Nucleus accumbens (tissue), 56 donors: ENCODE results near the gene GDF9.
A peak's percentile ranks its signal among the peaks of the same experiment; 100 is the strongest.
"Not testable (repeated sequence)": the region's sequence is repeated elsewhere in the genome, so short reads cannot be mapped to it uniquely, and the experiment has no call there.

Experiments used
- DNase-seq, 56 donors: peaks; one replicate each; lab custom pipeline; 2025; lab: John Stamatoyannopoulos, UW

GDF9 gene

DNA sequence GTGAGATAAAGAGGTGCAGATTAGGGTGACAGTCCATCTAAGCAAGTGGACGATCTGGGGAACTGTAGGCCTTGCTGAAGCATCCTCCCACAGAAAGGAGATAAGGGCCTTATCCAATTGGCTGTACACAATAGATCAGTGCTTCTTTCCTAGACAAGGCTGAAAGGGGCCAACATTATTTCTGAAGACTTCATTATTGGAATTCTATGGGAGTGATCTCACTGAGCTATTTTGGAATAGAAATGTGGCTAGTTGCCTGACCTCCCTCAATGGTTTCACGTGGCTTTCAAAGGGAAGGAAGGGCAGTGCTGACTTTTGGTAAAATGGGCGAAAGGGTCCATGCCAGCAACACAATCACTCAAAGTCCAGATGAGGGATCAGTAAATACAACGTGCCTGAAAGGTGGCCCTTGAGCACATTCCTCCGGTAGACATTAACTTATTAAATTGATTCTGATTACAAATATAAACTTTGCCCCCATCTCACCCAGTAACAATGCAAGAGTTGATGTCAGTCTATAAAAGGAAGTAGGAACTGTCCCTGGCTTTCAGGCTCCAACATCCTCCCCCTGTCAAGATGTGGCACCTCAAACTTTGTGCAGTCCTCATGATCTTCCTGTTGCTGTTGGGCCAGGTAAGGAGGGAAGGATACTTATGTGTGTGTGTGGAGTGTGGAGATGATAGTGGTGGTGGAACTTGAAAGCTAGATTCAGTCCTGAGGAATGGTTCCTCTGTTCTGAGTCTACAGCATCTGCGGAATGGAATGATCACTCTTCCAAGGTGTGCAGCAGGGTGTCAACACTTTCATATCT is 7.1 kb upstream of the GDF9 start, which contains the start of gene LEAP2:
Gene LEAP2 (plus strand): TSS at position 550 of the 811 bp plus-strand sequence. CDS start 27 bp downstream, at position 577.
- no peak for DNase-seq

DNA sequence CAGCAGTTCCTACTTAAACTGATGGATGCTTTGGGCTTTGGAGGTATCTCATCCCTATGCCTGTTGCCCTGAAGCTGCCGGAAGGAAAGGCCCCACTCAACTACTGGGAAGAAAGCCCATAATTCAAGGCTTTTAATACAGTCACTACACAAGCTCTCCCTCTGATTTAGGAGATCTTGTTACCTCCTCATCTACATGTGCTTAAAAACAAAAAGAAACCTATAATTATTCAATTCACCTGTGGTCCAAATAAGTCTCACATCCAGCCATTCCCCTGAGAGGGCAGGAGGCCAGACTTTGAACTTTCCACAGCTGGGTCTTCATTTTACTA is 6.5 kb upstream of the GDF9 start:
- DNase-seq, result no peak

- no peak for DNase-seq
Measured at GRCh38 chr5:132871459-132872284, 5.4 kb upstream of the GDF9 start.

- no peak for DNase-seq
Measured at GRCh38 chr5:132870801-132871200, 4.5 kb upstream of the GDF9 start.

DNA sequence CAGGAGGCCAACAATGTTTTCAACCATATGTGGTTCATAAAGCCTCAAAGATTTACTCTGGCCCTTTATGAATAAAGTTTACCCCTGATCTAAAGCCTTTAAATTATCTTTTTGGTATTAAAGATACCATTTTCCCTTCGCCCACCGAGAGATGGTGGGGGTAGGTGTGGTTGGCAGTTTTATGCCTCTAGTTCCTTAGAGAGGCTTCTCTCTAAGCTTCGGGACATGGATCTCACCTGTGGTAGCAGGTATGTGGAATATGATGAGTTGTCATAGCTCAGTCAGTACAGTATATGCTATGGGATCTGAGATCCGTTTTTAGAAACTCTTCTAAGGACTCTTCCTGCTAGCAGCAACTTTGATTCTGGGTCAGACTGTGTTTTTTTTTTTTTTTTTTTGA is 2.5 kb upstream of the GDF9 start:
- no peak for DNase-seq

- no peak for DNase-seq
Measured at GRCh38 chr5:132867046-132867451, 780 bp upstream of the GDF9 start.

- DNase-seq, result peak in 5 of 56 donors; percentile 13 to 53 (median 33)
Measured at GRCh38 chr5:132865668-132866341, 464 bp downstream of the GDF9 start.

- no peak for DNase-seq
Measured at GRCh38 chr5:132860742-132861141, 5.5 kb downstream of the GDF9 start.

- DNase-seq, result no peak
Measured at GRCh38 chr5:132859889-132860437, 6.3 kb downstream of the GDF9 start.

- DNase-seq, result no peak
Measured at GRCh38 chr5:132856011-132856410, 10.3 kb downstream of the GDF9 start.

DNA sequence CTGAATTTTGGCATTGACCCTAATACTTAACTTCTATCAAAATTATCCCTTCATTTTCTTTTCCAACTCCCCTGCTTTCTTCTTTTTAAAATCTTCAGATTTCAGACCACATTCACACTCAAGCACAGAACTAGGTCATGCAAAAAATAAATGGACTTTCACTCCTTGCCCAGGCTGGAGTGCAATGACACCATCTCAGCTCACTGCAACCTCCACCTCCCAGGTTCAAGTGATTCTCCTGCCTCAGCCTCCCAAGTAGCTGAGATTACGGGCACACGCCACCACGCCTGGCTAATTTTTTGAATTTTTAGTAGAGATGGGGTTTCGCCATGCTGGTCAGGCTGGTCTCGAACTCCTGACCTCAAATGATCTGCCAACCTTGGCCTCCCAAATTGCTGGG is 11.3 kb downstream of the GDF9 start:
- DNase-seq, result not testable (repeated sequence)

DNA sequence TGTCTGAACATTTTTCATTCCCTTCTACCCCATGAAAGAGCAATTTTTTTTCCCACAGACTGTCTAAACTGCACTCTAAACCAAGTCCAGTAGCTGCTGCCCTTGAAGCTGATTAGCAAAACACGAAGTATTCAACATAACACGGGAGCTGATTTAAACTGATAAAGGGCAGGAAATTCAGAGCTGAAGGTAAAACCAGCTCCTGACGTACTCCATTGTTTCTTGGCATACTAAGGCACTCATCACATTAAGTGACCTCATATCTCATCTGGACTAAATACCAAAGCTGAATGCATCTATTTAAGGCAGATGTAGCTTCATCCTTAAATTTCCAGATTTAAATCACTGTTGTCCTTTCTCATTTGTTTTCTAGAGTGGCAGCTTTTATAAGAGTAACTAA is 12.0 kb downstream of the GDF9 start:
- no peak for DNase-seq

DNA sequence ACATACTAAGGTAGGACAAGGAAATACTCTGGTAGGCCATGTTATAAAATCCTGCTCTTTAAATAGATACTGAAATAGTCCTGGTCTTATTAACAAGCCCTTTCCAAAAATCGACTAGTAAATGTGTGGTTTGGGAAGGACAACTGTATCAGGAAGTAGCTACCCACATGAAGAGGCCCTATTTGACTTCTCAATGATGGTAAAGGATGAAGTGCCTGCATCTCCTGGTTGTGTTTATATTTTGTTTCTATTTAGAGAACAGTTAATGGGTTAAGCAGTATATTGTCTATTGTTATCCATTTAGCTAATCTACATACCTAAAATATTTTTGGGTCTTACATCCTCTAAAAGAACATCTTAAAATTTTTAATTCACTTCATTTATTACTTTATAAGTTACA is 12.5 kb downstream of the GDF9 start:
- no peak for DNase-seq

DNA sequence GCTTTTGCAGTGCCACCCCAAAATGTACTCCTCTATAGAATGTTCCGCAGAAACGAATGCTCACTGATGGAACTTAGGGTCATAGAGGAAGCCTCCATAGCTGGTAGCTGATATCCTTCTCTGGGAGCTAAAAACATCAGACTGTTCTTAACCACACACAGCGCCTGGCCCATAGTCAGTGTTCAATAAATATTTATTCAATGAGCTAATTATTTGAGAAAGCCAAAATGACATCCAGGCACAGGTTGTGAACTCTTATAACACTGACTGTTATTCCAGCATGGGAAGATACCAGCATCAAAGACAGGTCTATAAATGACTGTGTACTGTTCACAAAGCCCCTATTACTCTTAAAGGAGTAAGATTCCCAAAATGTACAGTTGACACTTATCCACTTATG is 12.9 kb downstream of the GDF9 start:
- DNase-seq, result no peak

DNA sequence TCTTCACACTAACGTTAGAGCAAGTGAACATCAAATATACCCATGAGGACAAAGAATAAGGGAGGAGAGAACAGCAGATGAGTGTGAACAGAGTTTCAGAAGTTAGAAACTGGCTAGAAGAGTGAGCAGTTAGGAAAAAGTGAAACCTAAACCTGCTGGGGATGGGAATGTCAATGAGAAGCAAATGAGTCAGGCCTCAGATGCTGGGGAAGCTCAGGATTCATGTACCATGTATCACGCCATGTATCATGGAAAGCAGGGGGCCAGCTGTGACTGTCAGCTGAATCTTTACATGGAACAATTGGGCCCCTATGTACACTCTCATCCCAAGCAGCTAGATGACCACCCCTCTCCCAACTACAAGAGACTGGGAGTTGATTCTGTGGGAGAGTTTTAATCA is 16.2 kb downstream of the GDF9 start:
- no peak for DNase-seq

DNA sequence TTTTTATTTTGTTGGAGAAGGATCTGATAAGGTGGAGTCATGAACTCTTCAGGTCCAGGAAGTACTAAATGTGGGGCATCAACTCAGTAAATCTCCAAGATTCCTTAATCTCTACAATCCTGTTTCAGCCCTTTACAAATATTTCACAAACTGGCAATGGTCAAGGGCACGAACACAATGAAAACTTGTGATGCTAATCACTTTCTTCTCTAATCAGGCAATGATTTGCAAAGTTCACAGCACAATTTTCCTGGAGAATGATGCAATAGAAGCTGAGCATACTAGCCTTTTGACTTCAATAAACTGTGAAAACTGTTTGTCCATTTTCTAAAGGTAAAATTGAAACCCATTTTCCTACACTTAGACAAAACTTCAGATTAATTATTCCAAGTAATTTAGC is 16.9 kb downstream of the GDF9 start:
- DNase-seq, result no peak

- DNase-seq, result no peak
Measured at GRCh38 chr5:132848270-132848669, 18.0 kb downstream of the GDF9 start.

DNA sequence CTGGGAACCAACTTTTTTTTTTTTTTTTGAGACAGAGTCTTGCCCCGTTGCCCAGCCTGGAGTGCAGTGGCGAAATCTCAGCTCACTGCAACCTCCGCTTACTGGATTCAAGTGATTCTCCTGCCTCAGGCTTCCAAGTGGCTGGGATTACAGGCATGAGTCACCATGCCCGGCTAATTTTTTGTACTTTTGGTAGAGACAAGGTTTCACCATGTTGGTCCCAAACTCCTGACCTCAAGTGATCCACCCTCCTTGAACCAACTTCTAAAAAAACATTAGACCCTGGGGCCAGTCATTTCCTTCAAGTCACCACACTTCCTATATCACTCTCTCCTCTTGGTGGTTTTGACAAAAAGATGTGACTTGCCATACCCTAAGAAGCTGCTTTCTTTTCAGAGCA is 25.0 kb downstream of the GDF9 start:
- DNase-seq, result no peak

GRCh38 chr5:132840896-132841295 is 25.4 kb downstream of the GDF9 start:
- no peak for DNase-seq

- DNase-seq, result no peak
Measured at GRCh38 chr5:132840313-132840712, 26.0 kb downstream of the GDF9 start.
